ENCODE measurements around the gene MAP2K7. TPM values are rescaled to one million over a fixed set of nuclear protein-coding genes. Genes with fewer than 3 reads are reported as not detected.

Gene MAP2K7
- total RNA-seq, 1 experiment from 2014 or later, result 39.4 TPM

GRCh38 chr19:7915250-7916102, 11.8 kb downstream of the MAP2K7 start (continued):
- TF ChIP-seq CDX4 (CRISPR knock-in tag; IDR thresholded peaks at IDR 0.05; ENCODE audit: borderline replicate concordance), result no peak
- TF ChIP-seq SMAD3 (CRISPR knock-in tag; IDR thresholded peaks at IDR 0.05; ENCODE audit: borderline replicate concordance), result no peak
- no peak for TF ChIP-seq OVOL2 (CRISPR knock-in tag; IDR thresholded peaks at IDR 0.05; ENCODE audit: borderline replicate concordance)
- TF ChIP-seq NFATC4 (CRISPR knock-in tag; IDR thresholded peaks at IDR 0.05), result no peak
- TF ChIP-seq SOX15 (CRISPR knock-in tag; IDR thresholded peaks at IDR 0.05), result no peak
- TF ChIP-seq ZNF317 (CRISPR knock-in tag; IDR thresholded peaks at IDR 0.05; ENCODE audit: borderline replicate concordance, low read depth), result no peak
- no peak for TF ChIP-seq NFYB (CRISPR knock-in tag; conservative IDR thresholded peaks at IDR 0.05; ENCODE audit: low read depth)
- TF ChIP-seq ZBTB43 (CRISPR knock-in tag; IDR thresholded peaks at IDR 0.05), result no peak
- TF ChIP-seq CBFB (CRISPR knock-in tag; IDR thresholded peaks at IDR 0.05; ENCODE audit: low read depth), result no peak

DNA sequence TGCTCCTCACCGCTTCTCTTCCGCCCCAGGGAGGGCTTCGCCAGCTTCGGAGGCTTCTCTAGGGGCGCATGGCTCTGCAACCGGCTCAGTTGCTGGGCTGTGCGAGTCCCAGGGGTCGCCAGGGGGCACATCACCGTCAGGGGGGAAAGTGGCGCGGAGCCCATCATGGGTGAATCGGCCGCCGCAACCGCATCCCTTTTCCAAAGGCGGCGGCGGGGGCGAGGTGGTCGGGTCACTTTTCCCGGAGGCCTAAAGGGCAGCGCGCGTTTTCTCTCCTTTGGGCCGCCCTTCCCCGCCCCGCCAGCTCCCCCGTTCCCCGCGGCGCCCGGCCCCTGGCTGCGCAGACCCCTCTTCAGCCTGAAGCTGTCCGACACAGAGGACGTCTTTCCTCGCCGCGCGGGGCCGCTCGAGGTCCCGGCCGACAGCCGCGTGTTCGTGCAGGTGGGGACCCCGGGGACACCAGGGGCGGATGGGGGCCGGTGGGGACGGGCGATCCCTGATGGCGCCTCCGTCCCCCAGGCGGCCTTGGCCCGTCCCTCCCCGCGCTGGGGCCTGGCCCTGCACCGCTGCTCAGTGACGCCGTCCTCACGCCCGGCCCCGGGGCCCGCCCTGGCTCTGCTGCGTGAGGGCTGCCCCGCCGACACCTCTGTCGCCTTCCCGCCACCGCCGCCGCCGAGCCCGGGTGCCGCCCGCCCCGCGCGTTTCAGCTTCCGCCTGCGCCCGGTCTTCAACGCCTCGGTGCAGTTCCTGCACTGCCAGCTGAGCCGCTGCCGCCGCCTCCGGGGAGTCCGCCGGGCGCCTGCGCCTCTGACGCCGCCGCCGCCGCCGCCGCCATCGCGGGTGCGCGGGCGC, 12.7 kb downstream of the MAP2K7 start:
- CTCF ChIA-PET, result interaction anchor here (0.5 to 7.2 kb wide), 17 partner anchors 9 to 235 kb away, joined by 3 to 70 read pairs (median 6); partner anchors contain the start of genes EVI5L, LRRC8E, MAP2K7 and TRAPPC5
- Mint-ChIP-seq H3K4me3 (peak overlapping the region; percentile 77), H3K27ac (no peak overlapping the region), H3K36me3 (peaks cover 5% of the 10 kb centered on the region), H3K4me1 (peaks cover 8% of the 10 kb centered on the region), H3K9me3 (no peaks in the 10 kb centered on the region), H3K27me3 (ENCODE audit: low read depth) (peaks cover 57% of the 10 kb centered on the region)
- DNase-seq (ENCODE audit: low spot score), result peak; percentile 60
- ATAC-seq, result peak; percentile 4; the same call in 1 of the 2 replicates
- POLR2A ChIA-PET, result interaction anchor here (0.6 to 1.5 kb wide), 4 partner anchors 8 to 59 kb away, joined by 3 to 10 read pairs (median 4); no protein-coding TSS in a partner anchor
- TF ChIP-seq ELF4 (CRISPR knock-in tag; IDR thresholded peaks at IDR 0.05; ENCODE audit: low read depth) (no peak), MAX (CRISPR knock-in tag; IDR thresholded peaks at IDR 0.05) (peak; percentile 17; the same call in 1 of the 2 replicates), JAZF1 (CRISPR knock-in tag; IDR thresholded peaks at IDR 0.05) (no peak), ARID4B (CRISPR knock-in tag; IDR thresholded peaks at IDR 0.05; ENCODE audit: borderline replicate concordance) (no peak), FOXJ3 (CRISPR knock-in tag; IDR thresholded peaks at IDR 0.05; ENCODE audit: borderline replicate concordance) (no peak), HMGA2 (CRISPR knock-in tag; IDR thresholded peaks at IDR 0.05) (no peak)
- TF ChIP-seq, protein P1, sequence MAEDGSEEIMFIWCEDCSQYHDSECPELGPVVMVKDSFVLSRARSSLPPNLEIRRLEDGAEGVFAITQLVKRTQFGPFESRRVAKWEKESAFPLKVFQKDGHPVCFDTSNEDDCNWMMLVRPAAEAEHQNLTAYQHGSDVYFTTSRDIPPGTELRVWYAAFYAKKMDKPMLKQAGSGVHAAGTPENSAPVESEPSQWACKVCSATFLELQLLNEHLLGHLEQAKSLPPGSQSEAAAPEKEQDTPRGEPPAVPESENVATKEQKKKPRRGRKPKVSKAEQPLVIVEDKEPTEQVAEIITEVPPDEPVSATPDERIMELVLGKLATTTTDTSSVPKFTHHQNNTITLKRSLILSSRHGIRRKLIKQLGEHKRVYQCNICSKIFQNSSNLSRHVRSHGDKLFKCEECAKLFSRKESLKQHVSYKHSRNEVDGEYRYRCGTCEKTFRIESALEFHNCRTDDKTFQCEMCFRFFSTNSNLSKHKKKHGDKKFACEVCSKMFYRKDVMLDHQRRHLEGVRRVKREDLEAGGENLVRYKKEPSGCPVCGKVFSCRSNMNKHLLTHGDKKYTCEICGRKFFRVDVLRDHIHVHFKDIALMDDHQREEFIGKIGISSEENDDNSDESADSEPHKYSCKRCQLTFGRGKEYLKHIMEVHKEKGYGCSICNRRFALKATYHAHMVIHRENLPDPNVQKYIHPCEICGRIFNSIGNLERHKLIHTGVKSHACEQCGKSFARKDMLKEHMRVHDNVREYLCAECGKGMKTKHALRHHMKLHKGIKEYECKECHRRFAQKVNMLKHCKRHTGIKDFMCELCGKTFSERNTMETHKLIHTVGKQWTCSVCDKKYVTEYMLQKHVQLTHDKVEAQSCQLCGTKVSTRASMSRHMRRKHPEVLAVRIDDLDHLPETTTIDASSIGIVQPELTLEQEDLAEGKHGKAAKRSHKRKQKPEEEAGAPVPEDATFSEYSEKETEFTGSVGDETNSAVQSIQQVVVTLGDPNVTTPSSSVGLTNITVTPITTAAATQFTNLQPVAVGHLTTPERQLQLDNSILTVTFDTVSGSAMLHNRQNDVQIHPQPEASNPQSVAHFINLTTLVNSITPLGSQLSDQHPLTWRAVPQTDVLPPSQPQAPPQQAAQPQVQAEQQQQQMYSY (CRISPR knock-in tag; IDR thresholded peaks at IDR 0.05), result no peak
- TF ChIP-seq, protein P2, sequence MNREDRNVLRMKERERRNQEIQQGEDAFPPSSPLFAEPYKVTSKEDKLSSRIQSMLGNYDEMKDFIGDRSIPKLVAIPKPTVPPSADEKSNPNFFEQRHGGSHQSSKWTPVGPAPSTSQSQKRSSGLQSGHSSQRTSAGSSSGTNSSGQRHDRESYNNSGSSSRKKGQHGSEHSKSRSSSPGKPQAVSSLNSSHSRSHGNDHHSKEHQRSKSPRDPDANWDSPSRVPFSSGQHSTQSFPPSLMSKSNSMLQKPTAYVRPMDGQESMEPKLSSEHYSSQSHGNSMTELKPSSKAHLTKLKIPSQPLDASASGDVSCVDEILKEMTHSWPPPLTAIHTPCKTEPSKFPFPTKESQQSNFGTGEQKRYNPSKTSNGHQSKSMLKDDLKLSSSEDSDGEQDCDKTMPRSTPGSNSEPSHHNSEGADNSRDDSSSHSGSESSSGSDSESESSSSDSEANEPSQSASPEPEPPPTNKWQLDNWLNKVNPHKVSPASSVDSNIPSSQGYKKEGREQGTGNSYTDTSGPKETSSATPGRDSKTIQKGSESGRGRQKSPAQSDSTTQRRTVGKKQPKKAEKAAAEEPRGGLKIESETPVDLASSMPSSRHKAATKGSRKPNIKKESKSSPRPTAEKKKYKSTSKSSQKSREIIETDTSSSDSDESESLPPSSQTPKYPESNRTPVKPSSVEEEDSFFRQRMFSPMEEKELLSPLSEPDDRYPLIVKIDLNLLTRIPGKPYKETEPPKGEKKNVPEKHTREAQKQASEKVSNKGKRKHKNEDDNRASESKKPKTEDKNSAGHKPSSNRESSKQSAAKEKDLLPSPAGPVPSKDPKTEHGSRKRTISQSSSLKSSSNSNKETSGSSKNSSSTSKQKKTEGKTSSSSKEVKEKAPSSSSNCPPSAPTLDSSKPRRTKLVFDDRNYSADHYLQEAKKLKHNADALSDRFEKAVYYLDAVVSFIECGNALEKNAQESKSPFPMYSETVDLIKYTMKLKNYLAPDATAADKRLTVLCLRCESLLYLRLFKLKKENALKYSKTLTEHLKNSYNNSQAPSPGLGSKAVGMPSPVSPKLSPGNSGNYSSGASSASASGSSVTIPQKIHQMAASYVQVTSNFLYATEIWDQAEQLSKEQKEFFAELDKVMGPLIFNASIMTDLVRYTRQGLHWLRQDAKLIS (CRISPR knock-in tag; IDR thresholded peaks at IDR 0.05; ENCODE audit: borderline replicate concordance), result no peak
